IMR-90 (cell line): ENCODE results near the gene SCARB1. TPM values are rescaled to one million over a fixed set of nuclear protein-coding genes. Genes with fewer than 3 reads are reported as not detected.

ENCODE experiments used
- ATAC-seq: fragments of 200-7000 bp; cut with Tn5 transposase; 2 replicates; pipeline ENCODE4 v1.9.1; 2020; ENCODE audit warnings: low read depth, mild to moderate bottlenecking, moderate library complexity
- BruUV-seq: library from RNA; stranded (reverse); fragments of 400-500 nt; replicated peaks from 2 replicates; lab custom pipeline; 2021; lab: Mats Ljungman, UMichigan
- CTCF ChIA-PET: fragments of 300-600 bp; formaldehyde crosslinking; extraction: SDS; loops from one replicate; lab custom pipeline; 2021; ENCODE audit warnings: antibody characterized with exemption; lab: Yijun Ruan, JAX
- POLR2A ChIA-PET: fragments of 300-600 bp; sonication (Branson Sonifier 250); formaldehyde crosslinking; loops from one replicate; lab custom pipeline; 2022; ENCODE audit warnings: antibody characterized with exemption; ENCODE audit not compliant: unreplicated experiment; lab: Charles Lee
- DNase-seq: peaks from one replicate; pipeline ENCODE4 v3.0.0; 2013
- H2AFZ ChIP-seq: replicated peaks from 2 replicates; pipeline ENCODE3; 2013; ENCODE audit warnings: low read length, mild to moderate bottlenecking; ENCODE audit not compliant: poor library complexity
- H2AK5ac ChIP-seq: 2 replicates; pipeline ENCODE4 v1.6.1; 2013; ENCODE audit warnings: low read depth, low read length, inconsistent platforms
- H2AK9ac ChIP-seq: replicated peaks from 2 replicates; pipeline ENCODE3; 2013; ENCODE audit warnings: mild to moderate bottlenecking, low read depth, low read length, moderate library complexity; ENCODE audit not compliant: poor library complexity
- H2BK120ac ChIP-seq: 2 replicates; pipeline ENCODE4 v1.6.1; 2013; ENCODE audit warnings: low read depth, low read length, inconsistent platforms
- H2BK15ac ChIP-seq: 3 replicates; pipeline ENCODE4 v1.6.1; 2013; ENCODE audit warnings: low read depth, low read length, inconsistent platforms
- H2BK20ac ChIP-seq: 2 replicates; pipeline ENCODE4 v1.6.1; 2013; ENCODE audit warnings: low read depth, mild to moderate bottlenecking, inconsistent platforms, low read length, moderate library complexity
- H2BK5ac ChIP-seq: 2 replicates; pipeline ENCODE4 v1.6.1; 2013; ENCODE audit warnings: mild to moderate bottlenecking, low read depth, low read length, inconsistent platforms; ENCODE audit not compliant: poor library complexity, severe bottlenecking
- H3K14ac ChIP-seq: replicated peaks from 2 replicates; pipeline ENCODE4 v1.6.1; 2013; ENCODE audit warnings: low read depth, low read length, inconsistent platforms
- H3K18ac ChIP-seq: 2 replicates; pipeline ENCODE4 v1.6.1; 2013; ENCODE audit warnings: low read depth, low read length, control low read depth
- H3K23ac ChIP-seq: 2 replicates; pipeline ENCODE4 v1.6.1; 2013; ENCODE audit warnings: low read depth, low read length, inconsistent platforms
- H3K27ac ChIP-seq: 2 replicates; pipeline ENCODE4 v1.5.1; 2013; ENCODE audit warnings: mild to moderate bottlenecking, control low read depth, low read length; ENCODE audit not compliant: insufficient read depth
- H3K27me3 ChIP-seq: 2 replicates; pipeline ENCODE4 v1.6.1; 2013; ENCODE audit warnings: low read length; ENCODE audit not compliant: control insufficient read depth, insufficient read depth
- H3K36me3 ChIP-seq: 2 replicates; pipeline ENCODE4 v1.6.1; 2013; ENCODE audit warnings: low read length, mixed read lengths; ENCODE audit not compliant: control insufficient read depth, insufficient read depth
- H3K4ac ChIP-seq: 2 replicates; pipeline ENCODE4 v1.6.1; 2013; ENCODE audit warnings: low read depth, low read length, inconsistent platforms
- H3K4me1 ChIP-seq: 2 replicates; pipeline ENCODE4 v1.6.1; 2013; ENCODE audit warnings: low read length, mixed read lengths; ENCODE audit not compliant: control insufficient read depth, insufficient read depth
- H3K4me2 ChIP-seq: 2 replicates; pipeline ENCODE4 v1.6.1; 2013; ENCODE audit warnings: low read depth, mild to moderate bottlenecking, control low read depth, low read length, moderate library complexity
- H3K4me3 ChIP-seq: 2 replicates; pipeline ENCODE4 v1.5.1; 2013; ENCODE audit warnings: low read depth, mild to moderate bottlenecking, control low read depth, low read length, moderate library complexity; ENCODE audit not compliant: insufficient read depth
- H3K56ac ChIP-seq: 2 replicates; pipeline ENCODE4 v1.6.1; 2013; ENCODE audit warnings: low read length, inconsistent platforms; ENCODE audit not compliant: insufficient read depth; ENCODE audit errors: extremely low read depth
- H3K79me1 ChIP-seq, 2 experiments: 2 replicates each; pipeline ENCODE4 v1.6.1; 2013; ENCODE audit warnings: low read length in 2 of 2, inconsistent platforms in 1 of 2, low read depth in 1 of 2
- H3K9ac ChIP-seq: 2 replicates; pipeline ENCODE4 v1.6.1; 2013; ENCODE audit warnings: low read depth, low read length, control low read depth
- H3K9me1 ChIP-seq: 2 replicates; pipeline ENCODE4 v1.6.1; 2013; ENCODE audit warnings: low read length, inconsistent platforms; ENCODE audit not compliant: insufficient read depth
- H3K9me3 ChIP-seq: 2 replicates; pipeline ENCODE4 v1.6.1; 2013; ENCODE audit warnings: low read length; ENCODE audit not compliant: control insufficient read depth, insufficient read depth
- H4K20me1 ChIP-seq: 2 replicates; pipeline ENCODE4 v1.6.1; 2013; ENCODE audit warnings: low read length, inconsistent platforms; ENCODE audit not compliant: insufficient read depth
- H4K5ac ChIP-seq: 2 replicates; pipeline ENCODE4 v1.6.1; 2013; ENCODE audit warnings: mild to moderate bottlenecking, low read depth, low read length, control low read depth
- H4K8ac ChIP-seq, 2 experiments: 2 replicates each; pipeline ENCODE4 v1.6.1; 2013; ENCODE audit warnings: low read depth in 2 of 2, low read length in 2 of 2, control low read depth in 1 of 2, inconsistent platforms in 1 of 2
- H4K91ac ChIP-seq: 2 replicates; pipeline ENCODE4 v1.6.1; 2013; ENCODE audit warnings: low read depth, low read length, inconsistent platforms; ENCODE audit not compliant: insufficient read depth
- BHLHE40 ChIP-seq: fragments of 150-350 bp; IDR thresholded peaks from 2 replicates; pipeline ENCODE4 v1.6.1; 2016; ENCODE audit warnings: mild to moderate bottlenecking, low read depth, low read length
- CEBPB ChIP-seq: IDR thresholded peaks from 2 replicates; pipeline ENCODE4 v1.6.1; 2012; ENCODE audit warnings: low read depth, low read length, improper control_type of control experiment
- CHD1 ChIP-seq: IDR thresholded peaks from 2 replicates; pipeline ENCODE4 v1.6.1; 2012; ENCODE audit warnings: low read depth, low read length, improper control_type of control experiment
- ELK1 ChIP-seq: fragments of 150-350 bp; IDR thresholded peaks from 2 replicates; pipeline ENCODE4 v1.6.1; 2016; ENCODE audit warnings: low read depth, mild to moderate bottlenecking, low read length, moderate library complexity, borderline replicate concordance
- FOS ChIP-seq: fragments of 150-350 bp; IDR thresholded peaks from 2 replicates; pipeline ENCODE4 v1.6.1; 2016; ENCODE audit warnings: low read depth, low read length
- MAFK ChIP-seq: IDR thresholded peaks from 2 replicates; pipeline ENCODE4 v1.6.1; 2012; ENCODE audit warnings: low read depth, low read length, improper control_type of control experiment
- MAZ ChIP-seq: IDR thresholded peaks from 2 replicates; pipeline ENCODE4 v1.6.1; 2012; ENCODE audit warnings: low read depth, mild to moderate bottlenecking, low read length, improper control_type of control experiment, moderate library complexity, borderline replicate concordance
- MXI1 ChIP-seq: IDR thresholded peaks from 2 replicates; pipeline ENCODE4 v1.6.1; 2012; ENCODE audit warnings: low read depth, mild to moderate bottlenecking, low read length, moderate library complexity, borderline replicate concordance
- NFE2L2 ChIP-seq: fragments of 150-350 bp; IDR thresholded peaks from 2 replicates; pipeline ENCODE4 v1.6.1; 2016; ENCODE audit warnings: low read depth, mild to moderate bottlenecking, low read length
- POLR2A ChIP-seq: IDR thresholded peaks from 2 replicates; pipeline ENCODE4 v1.6.1; 2012; ENCODE audit warnings: mild to moderate bottlenecking, low read depth, low read length
- RAD21 ChIP-seq: IDR thresholded peaks from 2 replicates; pipeline ENCODE4 v1.6.1; 2012; ENCODE audit warnings: low read length, improper control_type of control experiment
- RCOR1 ChIP-seq: IDR thresholded peaks from 2 replicates; pipeline ENCODE4 v1.6.1; 2012; ENCODE audit warnings: mild to moderate bottlenecking, low read length, improper control_type of control experiment; ENCODE audit not compliant: insufficient replicate concordance
- RFX5 ChIP-seq: IDR thresholded peaks from 2 replicates; pipeline ENCODE4 v1.8.0; 2012; ENCODE audit warnings: low read depth, mild to moderate bottlenecking, low read length, moderate library complexity
- SMC3 ChIP-seq: fragments of 150-350 bp; IDR thresholded peaks from 2 replicates; pipeline ENCODE4 v1.6.1; 2016; ENCODE audit warnings: low read depth, mild to moderate bottlenecking, antibody characterized with exemption, low read length, moderate library complexity
- USF2 ChIP-seq: fragments of 150-350 bp; IDR thresholded peaks from 2 replicates; pipeline ENCODE4 v1.6.1; 2017; ENCODE audit warnings: mild to moderate bottlenecking, antibody characterized with exemption, low read length, low read depth
- WGBS, 2 experiments: methylation state at CpG; one replicate each; pipeline versions ENCODE4 v1.1.5 to v1.1.7; 2013; ENCODE audit warnings: missing lambda C conversion rate in 2 of 2; ENCODE audit not compliant: insufficient read length in 1 of 2; ENCODE audit errors: extremely low coverage in 2 of 2; 5-methylcytosine and 5-hydroxymethylcytosine counted together
- dilution Hi-C: fragments of 300-500 bp; cut with HindIII; formaldehyde crosslinking; loops from one replicate; pipeline ENCODE4 v1.14.3; 2018; ENCODE audit warnings: low sequenced_read_pairs; ENCODE audit not compliant: unreplicated experiment
- in situ Hi-C: fragments of 300-500 bp; cut with MboI; formaldehyde crosslinking; loops from 3 replicates; pipeline ENCODE4 v1.14.3; 2019; ENCODE audit warnings: low sequenced_read_pairs, inconsistent platforms, mixed read lengths
- intact Hi-C: fragments of 100-400 bp; cut with micrococcal nuclease; formaldehyde crosslinking; loops from 2 replicates; pipeline ENCODE4 v1.10.0; 2022
- polyA plus RNA-seq, 3 experiments: library from polyadenylated mRNA; depleted of rRNA; stranded (reverse); fragments of >200 nt; gene quantifications; 2 replicates each; pipeline ENCODE4 v1.2.3, GENCODE V29; 2012; ENCODE audit warnings: low replicate concordance in 1 of 3
- total RNA-seq: library from RNA; depleted of rRNA; stranded (reverse); fragments of >200 nt; gene quantifications from 2 replicates; pipeline ENCODE4 v1.2.3, GENCODE V29; 2012
- TF ChIP-seq, protein P1 (sequence below): conservative IDR thresholded peaks from 2 replicates; pipeline ENCODE4 v1.5.1; 2012; ENCODE audit warnings: mild to moderate bottlenecking, low read depth, low read length, improper control_type of control experiment

Gene SCARB1
- total and polyA plus RNA-seq, 2 of the 4 experiments (the other 2 are of a cell fraction): 3.0 to 24.8 TPM

DNA sequence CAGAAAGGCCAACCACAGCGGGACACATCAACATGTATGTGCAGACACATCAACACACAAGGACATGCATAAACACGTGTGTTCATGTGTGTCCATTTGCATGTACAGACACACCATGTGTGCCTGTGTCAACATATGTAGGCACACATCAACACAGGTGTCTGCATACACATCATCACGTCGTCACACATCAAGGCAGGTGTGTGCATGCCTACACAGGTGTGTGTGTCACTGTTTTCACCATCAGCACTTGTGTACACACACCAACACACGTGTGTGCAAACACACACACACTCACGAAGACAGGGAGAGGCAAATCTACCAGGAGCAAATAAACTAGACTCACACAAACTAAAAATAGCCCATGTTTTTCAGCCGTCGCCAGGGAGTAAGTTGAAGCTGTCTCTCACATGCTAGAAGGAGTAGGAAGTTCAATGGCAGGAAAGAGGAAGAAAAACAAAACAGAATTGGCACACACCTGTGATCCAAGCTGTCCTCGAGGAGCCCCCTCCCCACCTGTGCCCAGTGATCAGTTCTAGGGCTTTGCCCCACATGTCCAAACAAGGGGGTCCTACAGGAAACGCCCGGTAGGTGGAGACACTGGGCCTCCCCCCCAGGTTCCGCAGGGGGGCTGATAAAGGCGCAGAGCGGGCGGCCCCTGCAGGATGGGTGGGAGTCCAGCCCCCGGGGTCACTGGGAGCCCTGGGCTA lies 7.4 kb downstream of the SCARB1 start:
- ATAC-seq: no peak
- no peak overlapping the region for H2BK15ac ChIP-seq
- in situ Hi-C loops: no loop called here

More for the DNA sequence above, 7.4 kb downstream of the SCARB1 start:
- TF ChIP-seq ELK1: no peak
- no peak for TF ChIP-seq USF2
- TF ChIP-seq BHLHE40: no peak
- no peak for TF ChIP-seq MXI1
- TF ChIP-seq FOS: no peak
- no peak for TF ChIP-seq MAZ
- TF ChIP-seq CEBPB: no peak
- no peak for TF ChIP-seq RAD21
- TF ChIP-seq CHD1: no peak
- no peak for TF ChIP-seq SMC3
- TF ChIP-seq NFE2L2: no peak
- no peak for TF ChIP-seq RCOR1
- TF ChIP-seq MAFK: no peak
- TF ChIP-seq POLR2A: no peak
- TF ChIP-seq RFX5: no peak
- TF ChIP-seq, protein P1, sequence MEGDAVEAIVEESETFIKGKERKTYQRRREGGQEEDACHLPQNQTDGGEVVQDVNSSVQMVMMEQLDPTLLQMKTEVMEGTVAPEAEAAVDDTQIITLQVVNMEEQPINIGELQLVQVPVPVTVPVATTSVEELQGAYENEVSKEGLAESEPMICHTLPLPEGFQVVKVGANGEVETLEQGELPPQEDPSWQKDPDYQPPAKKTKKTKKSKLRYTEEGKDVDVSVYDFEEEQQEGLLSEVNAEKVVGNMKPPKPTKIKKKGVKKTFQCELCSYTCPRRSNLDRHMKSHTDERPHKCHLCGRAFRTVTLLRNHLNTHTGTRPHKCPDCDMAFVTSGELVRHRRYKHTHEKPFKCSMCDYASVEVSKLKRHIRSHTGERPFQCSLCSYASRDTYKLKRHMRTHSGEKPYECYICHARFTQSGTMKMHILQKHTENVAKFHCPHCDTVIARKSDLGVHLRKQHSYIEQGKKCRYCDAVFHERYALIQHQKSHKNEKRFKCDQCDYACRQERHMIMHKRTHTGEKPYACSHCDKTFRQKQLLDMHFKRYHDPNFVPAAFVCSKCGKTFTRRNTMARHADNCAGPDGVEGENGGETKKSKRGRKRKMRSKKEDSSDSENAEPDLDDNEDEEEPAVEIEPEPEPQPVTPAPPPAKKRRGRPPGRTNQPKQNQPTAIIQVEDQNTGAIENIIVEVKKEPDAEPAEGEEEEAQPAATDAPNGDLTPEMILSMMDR: no peak
- no peak overlapping the region for H4K8ac ChIP-seq
- no peak overlapping the region for H3K4me2 ChIP-seq
- WGBS, 2 experiments: 85% methylated on average over 2 of the region's 16 CpGs; no CpG with 5 or more reads in 1 of the 2 experiments
- dilution Hi-C loops (no loop called here), intact Hi-C loops (no loop called here)
- no peak overlapping the region for H3K14ac ChIP-seq
- ChIA-PET CTCF (no interaction called here), POLR2A (no interaction called here)
- no peak overlapping the region for H2AK9ac ChIP-seq
- H3K4me3 ChIP-seq: no peak overlapping the region
- DNase-seq: no peak
- no peak overlapping the region for H2BK5ac ChIP-seq
- H3K9me3 ChIP-seq: no peaks in the 10 kb centered on the region
- H3K4me1 ChIP-seq: peaks cover 9% of the 10 kb centered on the region
- no peaks in the 10 kb centered on the region for H4K20me1 ChIP-seq
- H2AK5ac ChIP-seq: 0 out of 2 replicates have a peak overlapping the region, but pooled peaks have one; percentile 0
- H3K18ac ChIP-seq: no peak overlapping the region
- no peak overlapping the region for H2AFZ ChIP-seq
- no peak overlapping the region for H4K91ac ChIP-seq
- H3K9me1 ChIP-seq: peaks cover 10% of the 10 kb centered on the region
- no peak overlapping the region for H3K23ac ChIP-seq
- H2BK20ac ChIP-seq: no peak overlapping the region
- peaks cover 1% of the 10 kb centered on the region; the same call in 1 of the 2 replicates for H3K36me3 ChIP-seq
- no peak overlapping the region for H4K5ac ChIP-seq
- BruUV-seq: no TSS peak
- no peak overlapping the region for H3K4ac ChIP-seq
- H2BK120ac ChIP-seq: no peak overlapping the region
- H3K27me3 ChIP-seq: no peaks in the 10 kb centered on the region
- no peaks in the 10 kb centered on the region for H3K79me1 ChIP-seq
- H3K9ac ChIP-seq: no peak overlapping the region
- no peak overlapping the region for H3K56ac ChIP-seq
- no peak overlapping the region for H3K27ac ChIP-seq
